Calu3 (cell line): ENCODE data around the gene HIVEP2. TPM values are rescaled to one million over a fixed set of nuclear protein-coding genes. Genes with fewer than 3 reads are reported as not detected.

ENCODE experiments used
- BruUV-seq: library from RNA; stranded (reverse); fragments of 400-500 nt; replicated peaks from 2 replicates; lab custom pipeline; 2021; lab: Mats Ljungman, UMichigan
- CTCF ChIA-PET: fragments of 300-600 bp; sonication (Branson Sonifier 250); formaldehyde crosslinking; loops from one replicate; lab custom pipeline; 2022; ENCODE audit warnings: antibody characterized with exemption; lab: Charles Lee
- DNase-seq: peaks from one replicate; pipeline ENCODE4 v3.0.0; 2022
- H3K27ac Mint-ChIP-seq: one replicate; pipeline ENCODE4 v1.8.0; 2022; ENCODE audit warnings: mixed read lengths; ENCODE audit not compliant: unreplicated experiment
- H3K27me3 Mint-ChIP-seq: one replicate; pipeline ENCODE4 v1.8.0; 2022; ENCODE audit warnings: mixed read lengths; ENCODE audit not compliant: unreplicated experiment
- H3K36me3 Mint-ChIP-seq: one replicate; pipeline ENCODE4 v1.8.0; 2022; ENCODE audit warnings: mild to moderate bottlenecking, moderate library complexity, mixed read lengths; ENCODE audit not compliant: insufficient read depth, unreplicated experiment
- H3K4me1 Mint-ChIP-seq: one replicate; pipeline ENCODE4 v1.8.0; 2022; ENCODE audit warnings: mild to moderate bottlenecking, low read depth, mixed read lengths; ENCODE audit not compliant: unreplicated experiment
- H3K4me3 Mint-ChIP-seq: one replicate; pipeline ENCODE4 v1.8.0; 2022; ENCODE audit warnings: mild to moderate bottlenecking, low read depth, moderate library complexity, mixed read lengths; ENCODE audit not compliant: unreplicated experiment
- H3K9me3 Mint-ChIP-seq: one replicate; pipeline ENCODE4 v1.8.0; 2022; ENCODE audit warnings: low read depth, mixed read lengths; ENCODE audit not compliant: unreplicated experiment
- CTCF ChIP-seq: fragments of 200-600 bp; IDR thresholded peaks from one replicate; pipeline ENCODE4 v1.8.0; 2022; ENCODE audit warnings: antibody characterized with exemption; ENCODE audit not compliant: unreplicated experiment
- intact Hi-C: fragments of 100-400 bp; cut with micrococcal nuclease; formaldehyde crosslinking; loops from one replicate; pipeline ENCODE4 v1.10.0; 2022; ENCODE audit not compliant: unreplicated experiment
- total RNA-seq: library from RNA; stranded (reverse); gene quantifications from 2 replicates; pipeline ENCODE4 v1.2.3, GENCODE V29; 2022

The HIVEP2 gene
- total RNA-seq, 1 experiment from 2014 or later, result 18.4 TPM

- no TSS peak for BruUV-seq
- DNase-seq, result no peak
- intact Hi-C loops, result no loop called here
- H3K36me3 Mint-ChIP-seq, result no peaks in the 10 kb centered on the region
- H3K9me3 Mint-ChIP-seq, result no peaks in the 10 kb centered on the region
- CTCF ChIA-PET, result no interaction called here
- H3K4me1 Mint-ChIP-seq, result peaks cover 7% of the 10 kb centered on the region
- H3K27ac Mint-ChIP-seq, result no peak overlapping the region
- no peak for TF ChIP-seq CTCF
- H3K4me3 Mint-ChIP-seq, result no peak overlapping the region
- H3K27me3 Mint-ChIP-seq, result no peaks in the 10 kb centered on the region
These were observed 30.6 kb downstream of the HIVEP2 start for GRCh38 chr6:142914369-142914768.

- Mint-ChIP-seq H3K36me3 (no peaks in the 10 kb centered on the region), H3K4me1 (peaks cover 7% of the 10 kb centered on the region), H3K27ac (no peak overlapping the region), H3K4me3 (no peak overlapping the region), H3K9me3 (no peaks in the 10 kb centered on the region), H3K27me3 (no peaks in the 10 kb centered on the region)
- BruUV-seq, result no TSS peak
- intact Hi-C loops, result no loop called here
- CTCF ChIA-PET, result no interaction called here
- no peak for DNase-seq
- no peak for TF ChIP-seq CTCF
These were observed 31.4 kb downstream of the HIVEP2 start for GRCh38 chr6:142913511-142914047.

GRCh38 chr6:142913036-142913510 lies 31.9 kb downstream of the HIVEP2 start:
- intact Hi-C loops, result no loop called here
- no peak overlapping the region for H3K4me3 Mint-ChIP-seq
- BruUV-seq, result no TSS peak
- TF ChIP-seq CTCF, result no peak
- H3K9me3 Mint-ChIP-seq, result peaks cover 1% of the 10 kb centered on the region
- peaks cover 7% of the 10 kb centered on the region for H3K4me1 Mint-ChIP-seq
- DNase-seq, result no peak
- no peaks in the 10 kb centered on the region for H3K27me3 Mint-ChIP-seq
- no peaks in the 10 kb centered on the region for H3K36me3 Mint-ChIP-seq
- CTCF ChIA-PET, result no interaction called here
- H3K27ac Mint-ChIP-seq, result no peak overlapping the region

GRCh38 chr6:142912125-142912524 lies 32.9 kb downstream of the HIVEP2 start:
- CTCF ChIA-PET, result no interaction called here
- TF ChIP-seq CTCF, result no peak
- intact Hi-C loops, result no loop called here
- Mint-ChIP-seq H3K27me3 (no peaks in the 10 kb centered on the region), H3K4me3 (no peak overlapping the region), H3K27ac (no peak overlapping the region), H3K4me1 (peaks cover 7% of the 10 kb centered on the region), H3K36me3 (no peaks in the 10 kb centered on the region), H3K9me3 (peaks cover 2% of the 10 kb centered on the region)
- BruUV-seq, result no TSS peak
- no peak for DNase-seq
